ENCODE measurements around the gene OPRM1.

- TF ChIP-seq CTCF (IDR thresholded peaks at IDR 0.05) (no peak), POLR2A (IDR thresholded peaks at IDR 0.05) (no peak), POLR2AphosphoS5 (IDR thresholded peaks at IDR 0.05) (no peak)
These were observed 171.6 kb downstream of the OPRM1 start for GRCh38 chr6:154210678-154211077.
